Fibroblast of lung (primary cell): ENCODE data around the gene CHD2. TPM values are rescaled to one million over a fixed set of nuclear protein-coding genes. Genes with fewer than 3 reads are reported as not detected.
A peak's percentile ranks its signal among the peaks of the same experiment; 100 is the strongest.

Source experiments
- DNase-seq, 2 donors: peaks; one replicate each; pipeline versions ENCODE4 v3.0.0 to v3.0.0-alpha.2; 2010; ENCODE audit warnings: low read depth in 2 of 2
- H2AFZ ChIP-seq: 2 replicates; pipeline ENCODE4 v1.5.1; 2012; ENCODE audit warnings: low read length, control low read depth, inconsistent platforms
- H3K27ac ChIP-seq: 2 replicates; pipeline ENCODE4 v1.5.1; 2011; ENCODE audit warnings: low read length, control low read depth; ENCODE audit not compliant: insufficient read depth
- H3K27me3 ChIP-seq: 2 replicates; pipeline ENCODE4 v1.5.1; 2011; ENCODE audit warnings: mild to moderate bottlenecking, low read length; ENCODE audit not compliant: control insufficient read depth, insufficient read depth
- H3K36me3 ChIP-seq: 2 replicates; pipeline ENCODE4 v1.5.1; 2011; ENCODE audit warnings: low read length; ENCODE audit not compliant: control insufficient read depth, insufficient read depth
- H3K4me1 ChIP-seq: 2 replicates; pipeline ENCODE4 v1.5.1; 2011; ENCODE audit warnings: low read length; ENCODE audit not compliant: control insufficient read depth, insufficient read depth; ENCODE audit errors: extremely low read depth
- H3K4me2 ChIP-seq: 2 replicates; pipeline ENCODE4 v1.5.1; 2011; ENCODE audit warnings: low read length, control low read depth; ENCODE audit not compliant: insufficient read depth; ENCODE audit errors: extremely low read depth
- H3K4me3 ChIP-seq, 4 experiments: fragments of 200-600 bp in 1 of 4; sonication (generic) in 1 of 4; replicated peaks in 1 of 4; 2 replicates each; pipeline ENCODE4 v1.5.1; 2011 to 2016; ENCODE audit warnings: low read length in 4 of 4, low read depth in 3 of 4, mild to moderate bottlenecking in 3 of 4, control low read depth in 2 of 4, inconsistent platforms in 1 of 4, mixed read lengths in 1 of 4; ENCODE audit not compliant: insufficient read depth in 1 of 4; ENCODE audit errors: control extremely low read depth in 1 of 4
- H3K79me2 ChIP-seq: 2 replicates; pipeline ENCODE4 v1.5.1; 2012; ENCODE audit warnings: mild to moderate bottlenecking, low read length, inconsistent platforms; ENCODE audit not compliant: control insufficient read depth, insufficient read depth
- H3K9ac ChIP-seq: 2 replicates; pipeline ENCODE4 v1.5.1; 2011; ENCODE audit warnings: mild to moderate bottlenecking, low read length, control low read depth; ENCODE audit not compliant: insufficient read depth
- H3K9me3 ChIP-seq: 2 replicates; pipeline ENCODE4 v1.5.1; 2012; ENCODE audit warnings: low read depth, low read length; ENCODE audit not compliant: control insufficient read depth, insufficient read depth
- H4K20me1 ChIP-seq: 2 replicates; pipeline ENCODE4 v1.5.1; 2011; ENCODE audit warnings: low read length; ENCODE audit not compliant: control insufficient read depth, insufficient read depth; ENCODE audit errors: extremely low read depth
- CTCF ChIP-seq, 2 donors: IDR thresholded peaks in 1 of 2; conservative IDR thresholded peaks in 1 of 2; 1 replicate in 1 of 2; 2 replicates in 1 of 2; pipeline ENCODE4 v1.5.1; 2011 to 2012; ENCODE audit warnings: low read length in 2 of 2, control low read depth in 1 of 2, inconsistent platforms in 1 of 2, low read depth in 1 of 2, mild to moderate bottlenecking in 1 of 2
- EZH2 ChIP-seq: IDR thresholded peaks from 2 replicates; pipeline ENCODE4 v1.5.1; 2012; ENCODE audit warnings: low read length, control low read depth, mild to moderate bottlenecking; ENCODE audit errors: missing control alignments
- polyA plus RNA-seq, 2 donors: library from polyadenylated mRNA; depleted of rRNA in 1 of 2; stranded (reverse) in 1 of 2; unstranded in 1 of 2; fragments of >200 nt; gene quantifications; 2 replicates each; pipeline ENCODE4 v1.2.1, GENCODE V29; 2011 to 2012; ENCODE audit warnings: missing spikeins in 1 of 2
- total RNA-seq: library from RNA; depleted of rRNA; stranded (reverse); fragments of >200 nt; gene quantifications from 2 replicates; pipeline ENCODE4 v1.2.1, GENCODE V29; 2014

CHD2 gene
- total and polyA plus RNA-seq, 2 donors (not counting 1 experiment from before 2014, with no cell fraction given): 36.5 to 92.5 TPM

DNA sequence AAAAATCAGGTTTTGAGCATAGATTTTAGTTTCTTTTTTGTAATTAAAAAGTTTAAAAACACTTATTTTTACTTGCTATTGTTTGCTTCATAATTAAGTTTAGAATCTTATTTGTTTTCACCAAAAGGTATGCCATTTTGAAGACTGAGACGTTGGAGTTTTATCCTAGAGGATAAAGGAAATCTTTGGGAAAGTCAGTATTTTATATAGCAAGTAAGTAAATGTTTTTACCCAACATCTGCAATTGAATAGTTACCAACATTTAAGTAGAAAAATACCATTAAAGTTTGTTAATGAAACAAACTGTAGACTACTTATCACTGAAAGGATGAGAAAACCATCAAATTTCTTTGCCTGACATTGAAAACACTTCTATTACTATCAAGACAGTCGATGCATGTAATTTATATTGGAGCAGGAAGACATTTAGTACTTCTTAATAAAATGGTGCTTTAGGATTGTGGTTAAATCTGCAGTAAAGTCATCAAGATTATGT, 14.0 kb upstream of the CHD2 start:
- Histone ChIP-seq H4K20me1 (no peaks in the 10 kb centered on the region), H3K36me3 (peaks cover 8% of the 10 kb centered on the region), H2AFZ (no peak overlapping the region), H3K4me3 (peak overlapping the region; percentile 68 to 88 (median 78)), H3K4me1 (peaks cover 4% of the 10 kb centered on the region), H3K79me2 (peaks cover 83% of the 10 kb centered on the region), H3K27ac (peak overlapping the region; percentile 89), H3K4me2 (peak overlapping the region; percentile 89), H3K27me3 (no peaks in the 10 kb centered on the region), H3K9ac (no peak overlapping the region), H3K9me3 (no peaks in the 10 kb centered on the region)
- TF ChIP-seq EZH2 (no peak), CTCF (conservative IDR thresholded peaks at IDR 0.05 in 1 of 2, IDR thresholded peaks at IDR 0.05 in 1 of 2; ENCODE audit: low read depth in 1 of 2, low read length in 2 of 2) (no peak)
- DNase-seq: no peak

DNA sequence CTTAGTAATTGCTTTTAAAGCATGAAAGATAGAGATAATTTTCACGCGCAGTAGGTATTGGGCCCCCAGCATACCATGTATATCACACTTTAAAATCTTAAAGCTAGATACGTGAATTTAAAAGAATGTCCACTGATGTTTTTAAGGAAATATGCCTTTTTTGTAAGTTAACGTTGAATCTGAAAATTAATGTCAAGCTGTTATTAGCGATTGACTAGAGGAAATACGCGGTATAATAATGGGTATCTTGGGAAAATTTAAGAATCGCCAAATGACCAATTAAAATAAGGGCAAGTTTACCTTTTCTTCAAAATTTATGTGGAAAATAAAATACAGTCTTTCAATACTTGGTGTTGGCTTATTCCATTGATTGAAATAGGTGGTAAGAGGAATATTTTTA, 13.3 kb upstream of the CHD2 start:
- no peaks in the 10 kb centered on the region for H4K20me1 ChIP-seq
- H3K79me2 ChIP-seq: peaks cover 91% of the 10 kb centered on the region
- H3K27me3 ChIP-seq: no peaks in the 10 kb centered on the region
- peaks cover under 1% of the 10 kb centered on the region for H3K4me1 ChIP-seq
- H3K4me3 ChIP-seq: peak overlapping the region; percentile 28 to 88 (median 78)
- H3K36me3 ChIP-seq: peaks cover 10% of the 10 kb centered on the region
- DNase-seq: no peak
- peak overlapping the region; percentile 25 for H3K9ac ChIP-seq
- H2AFZ ChIP-seq: no peak overlapping the region
- H3K9me3 ChIP-seq: no peaks in the 10 kb centered on the region
- peak overlapping the region; percentile 41 for H3K27ac ChIP-seq
- peak overlapping the region; percentile 89 for H3K4me2 ChIP-seq
- TF ChIP-seq CTCF (conservative IDR thresholded peaks at IDR 0.05 in 1 of 2, IDR thresholded peaks at IDR 0.05 in 1 of 2; ENCODE audit: low read depth in 1 of 2, low read length in 2 of 2): no peak
- no peak for TF ChIP-seq EZH2

GRCh38 chr15:92887869-92888268, 12.3 kb upstream of the CHD2 start:
- H3K9ac ChIP-seq: no peak overlapping the region
- H3K79me2 ChIP-seq: peaks cover 99% of the 10 kb centered on the region
- H3K36me3 ChIP-seq: peaks cover 12% of the 10 kb centered on the region
- no peak for TF ChIP-seq CTCF (conservative IDR thresholded peaks at IDR 0.05 in 1 of 2, IDR thresholded peaks at IDR 0.05 in 1 of 2; ENCODE audit: low read depth in 1 of 2, low read length in 2 of 2)
- no peak for TF ChIP-seq EZH2
- no peak overlapping the region for H2AFZ ChIP-seq
- H3K4me1 ChIP-seq: no peaks in the 10 kb centered on the region
- H3K27me3 ChIP-seq: no peaks in the 10 kb centered on the region
- H3K4me2 ChIP-seq: peak overlapping the region; percentile 89
- no peak for DNase-seq
- peaks cover 1% of the 10 kb centered on the region for H4K20me1 ChIP-seq
- peak overlapping the region in 1 of 4 experiments; percentile 30 for H3K4me3 ChIP-seq
- no peaks in the 10 kb centered on the region for H3K9me3 ChIP-seq
- H3K27ac ChIP-seq: no peak overlapping the region
